Measurements from ENCODE around the gene ALDH9A1. TPM values are rescaled to one million over a fixed set of nuclear protein-coding genes. Genes with fewer than 3 reads are reported as not detected.

ALDH9A1 gene
- total RNA-seq, 4 donors from 2014 or later = 66.5 to 176 (median 131) TPM

GRCh38 chr1:165629151-165629550 lies 69.2 kb downstream of the ALDH9A1 start:
- ATAC-seq (ENCODE audit: low FRiP score) (no peak), DNase-seq (ENCODE audit: low spot score) (no peak)
- no peak for TF ChIP-seq CTCF (IDR thresholded peaks at IDR 0.05)

GRCh38 chr1:165628147-165628822 lies 70.1 kb downstream of the ALDH9A1 start:
- DNase-seq (ENCODE audit: low spot score) (no peak), ATAC-seq (ENCODE audit: low FRiP score) (no peak)
- no peak for TF ChIP-seq CTCF (IDR thresholded peaks at IDR 0.05)

- DNase-seq (ENCODE audit: low spot score) = no peak
These were observed 73.9 kb downstream of the ALDH9A1 start for GRCh38 chr1:165624441-165624840.

GRCh38 chr1:165623624-165624023 lies 74.7 kb downstream of the ALDH9A1 start:
- ATAC-seq (ENCODE audit: low FRiP score) = no peak
- no peak for DNase-seq (ENCODE audit: low spot score)
- TF ChIP-seq CTCF (IDR thresholded peaks at IDR 0.05) = no peak

More at GRCh38 chr1:165624441-165624840, 73.9 kb downstream of the ALDH9A1 start:
- ATAC-seq (ENCODE audit: low FRiP score) = no peak
- no peak for TF ChIP-seq CTCF (IDR thresholded peaks at IDR 0.05)

- no peak for ATAC-seq (ENCODE audit: low FRiP score)
- TF ChIP-seq CTCF (IDR thresholded peaks at IDR 0.05) = no peak
- no peak for DNase-seq (ENCODE audit: low spot score)
These were observed 78.7 kb downstream of the ALDH9A1 start for GRCh38 chr1:165619647-165620151.

- no peak for DNase-seq (ENCODE audit: low spot score)
- no peak for ATAC-seq (ENCODE audit: low FRiP score)
- no peak for TF ChIP-seq CTCF (IDR thresholded peaks at IDR 0.05)
These were observed 81.3 kb downstream of the ALDH9A1 start for GRCh38 chr1:165616987-165617546.

Data from omental fat pad (tissue), 4 donors.